Endothelial cell of umbilical vein (primary cell): ENCODE data around the gene CEP295NL. TPM values are rescaled to one million over a fixed set of nuclear protein-coding genes. Genes with fewer than 3 reads are reported as not detected.

Source experiments
- BruUV-seq: library from RNA; stranded (reverse); fragments of 400-500 nt; replicated peaks from 2 replicates; lab custom pipeline; 2021; lab: Mats Ljungman, UMichigan
- CTCF ChIA-PET: fragments of 300-600, 350-600 bp; sonication (Branson Sonifier 250); formaldehyde crosslinking; loops from one replicate; lab custom pipeline; 2021; ENCODE audit warnings: antibody characterized with exemption, inconsistent platforms; lab: Charles Lee
- POLR2A ChIA-PET: fragments of 300-600, 350-600 bp; sonication (Branson Sonifier 250); formaldehyde crosslinking; loops from one replicate; lab custom pipeline; 2021; ENCODE audit warnings: antibody characterized with exemption, inconsistent platforms; lab: Charles Lee
- DNase-seq: peaks from one replicate; pipeline ENCODE4 v3.0.0-alpha.2; 2011; ENCODE audit warnings: low read depth, low spot score
- FAIRE-seq: peaks from 2 replicates; lab custom pipeline; 2011; peaks lifted over from hg19 to GRCh38; lab: Jason Lieb, UNC
- H2AFZ ChIP-seq: 2 replicates; pipeline ENCODE4 v1.6.0; 2012; ENCODE audit warnings: low read depth, low read length, control low read depth, inconsistent platforms
- H3K27ac ChIP-seq: 2 replicates; pipeline ENCODE4 v1.5.1; 2011; ENCODE audit warnings: low read depth, mild to moderate bottlenecking, control low read depth, low read length, moderate library complexity; ENCODE audit not compliant: insufficient read depth
- H3K27me3 ChIP-seq, 2 experiments: 2 replicates each; pipeline versions ENCODE4 v1.6.0 to v1.6.1; 2011; ENCODE audit warnings: low read length in 2 of 2, mixed read lengths in 1 of 2; ENCODE audit not compliant: control insufficient read depth in 2 of 2, insufficient read depth in 2 of 2
- H3K36me3 ChIP-seq, 2 experiments: 2 replicates in 1 of 2; 3 replicates in 1 of 2; pipeline ENCODE4 v1.5.1; 2011; ENCODE audit warnings: low read length in 2 of 2, mild to moderate bottlenecking in 1 of 2, moderate library complexity in 1 of 2; ENCODE audit not compliant: control insufficient read depth in 2 of 2, insufficient read depth in 2 of 2; ENCODE audit errors: extremely low read depth in 1 of 2
- H3K4me1 ChIP-seq: 3 replicates; pipeline ENCODE4 v1.5.1; 2011; ENCODE audit warnings: mild to moderate bottlenecking, low read length; ENCODE audit not compliant: control insufficient read depth, insufficient read depth; ENCODE audit errors: extremely low read depth
- H3K4me2 ChIP-seq: 2 replicates; pipeline ENCODE4 v1.6.1; 2011; ENCODE audit warnings: low read length, control low read depth, mixed read lengths; ENCODE audit not compliant: insufficient read depth
- H3K4me3 ChIP-seq, 3 experiments: fragments of 200-600 bp in 1 of 3; sonication (generic), shearing (Covaris generic) in 1 of 3; replicated peaks in 1 of 3; 2 replicates each; pipeline ENCODE4 v1.5.1; 2011 to 2016; ENCODE audit warnings: control low read depth in 3 of 3, low read length in 3 of 3, mild to moderate bottlenecking in 2 of 3, inconsistent platforms in 1 of 3, low read depth in 1 of 3, moderate library complexity in 1 of 3; ENCODE audit not compliant: insufficient read depth in 1 of 3
- H3K79me2 ChIP-seq: 2 replicates; pipeline ENCODE4 v1.6.0; 2012; ENCODE audit warnings: low read length, inconsistent platforms; ENCODE audit not compliant: control insufficient read depth, insufficient read depth
- H3K9ac ChIP-seq: replicated peaks from 2 replicates; pipeline ENCODE3; 2011; ENCODE audit warnings: low read length, control low read depth; ENCODE audit not compliant: insufficient read depth; ENCODE audit errors: extremely low read depth
- H3K9me1 ChIP-seq: replicated peaks from 3 replicates; pipeline ENCODE4 v1.6.0; 2011; ENCODE audit warnings: mild to moderate bottlenecking, low read length; ENCODE audit not compliant: control insufficient read depth, insufficient read depth; ENCODE audit errors: extremely low read depth
- H3K9me3 ChIP-seq: replicated peaks from 2 replicates; pipeline ENCODE4 v1.5.1; 2012; ENCODE audit warnings: low read length, inconsistent platforms; ENCODE audit not compliant: control insufficient read depth, insufficient read depth
- H4K20me1 ChIP-seq: replicated peaks from 2 replicates; pipeline ENCODE3; 2011; ENCODE audit warnings: mild to moderate bottlenecking, low read length; ENCODE audit not compliant: control insufficient read depth, insufficient read depth; ENCODE audit errors: extremely low read depth
- CTCF ChIP-seq, 2 donors: IDR thresholded peaks; 1 replicate in 1 of 2; 2 replicates in 1 of 2; pipeline ENCODE4 v1.5.1; 2011; ENCODE audit warnings: low read length in 2 of 2, mild to moderate bottlenecking in 2 of 2, moderate library complexity in 2 of 2, control low read depth in 1 of 2, inconsistent platforms in 1 of 2, low read depth in 1 of 2; ENCODE audit not compliant: insufficient read depth in 1 of 2; ENCODE audit errors: extremely low read depth in 1 of 2
- EZH2 ChIP-seq: IDR thresholded peaks from 2 replicates; pipeline ENCODE4 v1.6.1; 2012; ENCODE audit warnings: borderline replicate concordance, low read depth, mild to moderate bottlenecking, moderate library complexity, low read length, inconsistent platforms; ENCODE audit not compliant: severe bottlenecking
- FOS ChIP-seq: IDR thresholded peaks from 2 replicates; pipeline ENCODE4 v1.6.1; 2011; ENCODE audit warnings: mild to moderate bottlenecking, low read length, moderate library complexity, borderline replicate concordance; ENCODE audit not compliant: insufficient read depth
- GATA2 ChIP-seq: IDR thresholded peaks from 2 replicates; pipeline ENCODE4 v1.7.0; 2011; ENCODE audit warnings: low read depth, mild to moderate bottlenecking, moderate library complexity, mixed read lengths, low read length; ENCODE audit not compliant: insufficient read length, insufficient read depth
- JUN ChIP-seq: IDR thresholded peaks from 2 replicates; pipeline ENCODE4 v1.6.1; 2011; ENCODE audit warnings: borderline replicate concordance, low read depth; ENCODE audit not compliant: insufficient read length, insufficient read depth
- MAX ChIP-seq: IDR thresholded peaks from 2 replicates; pipeline ENCODE4 v1.6.1; 2011; ENCODE audit not compliant: insufficient read depth, insufficient read length
- MYC ChIP-seq: IDR thresholded peaks from one replicate; pipeline ENCODE4 v1.6.1; 2011; ENCODE audit warnings: mild to moderate bottlenecking, low read depth, low read length
- POLR2A ChIP-seq: IDR thresholded peaks from 2 replicates; pipeline ENCODE4 v1.6.1; 2012; ENCODE audit warnings: low read depth, mild to moderate bottlenecking, control low read depth, low read length
- POLR2AphosphoS5 ChIP-seq: IDR thresholded peaks from 2 replicates; pipeline ENCODE4 v1.6.1; 2012; ENCODE audit warnings: low read depth, mild to moderate bottlenecking, control low read depth, low read length, moderate library complexity; ENCODE audit not compliant: insufficient read depth
- dilution Hi-C: fragments of 300-500 bp; cut with MboI; formaldehyde crosslinking; loops from one replicate; pipeline ENCODE4 v1.15.0; 2019; ENCODE audit warnings: low sequenced_read_pairs; ENCODE audit not compliant: extremely low pct_ligation_motif_present
- intact Hi-C: fragments of 100-400 bp; cut with micrococcal nuclease; formaldehyde crosslinking; loops from one replicate; pipeline ENCODE4 v1.10.0; 2022
- polyA plus RNA-seq, 4 experiments: library from polyadenylated mRNA; depleted of rRNA in 3 of 4; stranded (reverse) in 3 of 4; unstranded in 1 of 4; fragments of >200 nt; gene quantifications; 2 replicates each; pipeline versions ENCODE4 v1.2.1 to v1.2.3, GENCODE V29; 2011 to 2012; ENCODE audit warnings: missing spikeins in 1 of 4
- total RNA-seq: library from RNA; stranded (reverse); gene quantifications from 2 replicates; pipeline ENCODE4 v1.2.3, GENCODE V29; 2021

The CEP295NL gene
- total and polyA plus RNA-seq, 2 donors (not counting 3 experiments of a cell fraction or from before 2014, with no cell fraction given), result 0.10 to 8.3 TPM

GRCh38 chr17:78905116-78905515 is 2.1 kb upstream of the CEP295NL start:
- FAIRE-seq, result no peak
- ChIA-PET CTCF (interaction anchor here (0.5 to 3.1 kb wide), 3 partner anchors 9 to 712 kb away, joined by 3 to 12 read pairs (median 3); no protein-coding TSS in a partner anchor), POLR2A (no interaction called here)
- dilution Hi-C loops, result no loop called here
- Histone ChIP-seq H3K36me3 (peaks cover 6 to 19% of the 10 kb centered on the region in 2 experiments), H3K79me2 (peaks cover 21% of the 10 kb centered on the region), H3K9ac (no peak overlapping the region), H3K4me2 (no peak overlapping the region), H2AFZ (no peak overlapping the region), H3K9me1 (no peaks in the 10 kb centered on the region), H3K4me1 (no peaks in the 10 kb centered on the region), H3K27me3 (no peaks in the 10 kb centered on the region), H3K4me3 (no peak overlapping the region), H4K20me1 (no peaks in the 10 kb centered on the region), H3K9me3 (no peaks in the 10 kb centered on the region), H3K27ac (no peak overlapping the region)
- no TSS peak for BruUV-seq
- DNase-seq, result no peak
- intact Hi-C loops, result no loop called here
- TF ChIP-seq POLR2AphosphoS5 (no peak), MYC (no peak), EZH2 (no peak), JUN (no peak), POLR2A (no peak), GATA2 (no peak), FOS (no peak), CTCF (IDR thresholded peaks at IDR 0.05; ENCODE audit: extremely low read depth in 1 of 2, insufficient read depth in 1 of 2, low read depth in 1 of 2, low read length in 2 of 2) (no peak), MAX (no peak)
